GM18526 (cell line): ENCODE data around the gene ROCK2.

Experiments
- POLR2A ChIP-seq: IDR thresholded peaks from 3 replicates; pipeline ENCODE4 v1.6.1; 2011; ENCODE audit not compliant: insufficient read length; ENCODE audit errors: extremely low read depth

The ROCK2 gene

DNA sequence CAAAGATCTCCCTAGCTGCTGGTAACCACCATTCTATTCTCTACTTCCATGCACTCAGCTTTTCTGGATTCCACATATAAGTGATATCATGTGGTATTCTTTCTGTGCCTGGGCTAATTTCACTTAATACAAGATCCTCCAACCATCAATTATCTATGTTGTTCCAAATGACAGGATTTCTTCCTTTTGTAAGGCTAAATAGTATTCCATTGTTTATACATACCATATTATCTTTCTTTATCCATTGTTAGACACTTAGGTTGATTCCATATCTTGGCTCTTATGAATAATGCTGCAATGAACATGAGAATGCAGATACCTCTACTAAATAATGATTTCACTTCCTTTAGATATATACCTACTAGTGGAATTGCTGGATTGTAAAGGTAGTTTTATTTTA is 66.2 kb downstream of the ROCK2 start:
- no peak for TF ChIP-seq POLR2A

GRCh38 chr2:11275910-11276309 is 68.5 kb downstream of the ROCK2 start:
- no peak for TF ChIP-seq POLR2A

DNA sequence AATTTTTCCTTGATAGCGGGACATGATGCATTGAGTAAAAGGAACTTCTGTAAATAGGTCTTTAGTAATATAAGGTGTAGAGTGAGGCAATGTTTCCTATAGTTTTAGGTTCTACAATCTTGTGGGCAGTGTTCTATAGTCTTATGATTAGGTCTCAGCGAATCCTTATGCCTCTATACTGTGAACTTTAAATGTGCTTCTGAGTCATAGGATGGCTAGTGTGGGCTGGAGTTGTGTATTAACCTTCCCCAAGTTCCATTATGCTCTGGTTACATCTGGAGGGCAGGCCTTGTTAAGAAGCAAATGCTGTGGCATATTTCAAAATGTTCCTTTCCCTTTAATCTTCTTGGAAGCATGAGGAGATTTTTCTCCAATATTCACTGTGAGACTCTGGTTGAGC is 73.5 kb downstream of the ROCK2 start:
- no peak for TF ChIP-seq POLR2A

- TF ChIP-seq POLR2A, result no peak
These were observed 76.5 kb downstream of the ROCK2 start for GRCh38 chr2:11267931-11268330.

GRCh38 chr2:11264818-11265217 is 79.6 kb downstream of the ROCK2 start:
- no peak for TF ChIP-seq POLR2A

- no peak for TF ChIP-seq POLR2A
These were observed 80.4 kb downstream of the ROCK2 start for GRCh38 chr2:11264007-11264406.

DNA sequence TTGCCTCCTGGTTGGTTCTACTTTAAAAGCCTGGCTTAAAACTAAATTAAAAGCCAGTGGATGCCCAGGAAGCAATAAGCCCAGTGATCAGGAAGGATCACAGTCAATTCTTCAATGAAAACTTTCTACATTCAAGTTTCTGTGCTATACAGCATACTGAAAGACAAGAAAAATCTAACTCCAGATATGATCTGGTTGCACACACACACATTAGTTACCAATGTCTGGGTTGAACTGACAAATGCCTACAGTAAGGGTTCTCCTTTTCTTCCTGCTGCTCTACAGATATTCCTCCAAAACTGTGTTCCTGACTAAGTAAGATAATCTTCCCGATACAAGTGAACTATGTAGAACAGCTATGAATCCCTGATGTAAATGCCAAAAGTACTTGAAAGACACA is 81.3 kb downstream of the ROCK2 start:
- no peak for TF ChIP-seq POLR2A

- TF ChIP-seq POLR2A, result no peak
These were observed 83.5 kb downstream of the ROCK2 start for GRCh38 chr2:11260979-11261378.

DNA sequence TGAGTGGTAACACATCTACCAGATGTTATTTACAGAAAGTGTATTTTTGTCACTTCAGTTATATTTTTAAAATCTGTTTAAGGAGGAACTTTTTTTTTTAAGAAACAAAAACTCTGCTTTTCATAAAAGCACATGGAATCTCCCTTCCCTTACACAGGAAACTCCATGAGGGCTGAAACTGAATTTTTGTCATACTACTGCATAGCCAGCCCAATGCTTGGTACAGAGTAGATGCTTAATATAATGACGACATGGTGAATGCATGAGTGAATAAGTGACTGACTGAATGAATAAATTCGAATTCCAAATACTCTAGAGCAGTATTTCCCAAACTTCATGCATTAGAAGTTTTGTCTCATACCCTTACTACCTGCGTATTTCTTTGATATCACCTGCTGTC is 86.5 kb downstream of the ROCK2 start:
- no peak for TF ChIP-seq POLR2A

DNA sequence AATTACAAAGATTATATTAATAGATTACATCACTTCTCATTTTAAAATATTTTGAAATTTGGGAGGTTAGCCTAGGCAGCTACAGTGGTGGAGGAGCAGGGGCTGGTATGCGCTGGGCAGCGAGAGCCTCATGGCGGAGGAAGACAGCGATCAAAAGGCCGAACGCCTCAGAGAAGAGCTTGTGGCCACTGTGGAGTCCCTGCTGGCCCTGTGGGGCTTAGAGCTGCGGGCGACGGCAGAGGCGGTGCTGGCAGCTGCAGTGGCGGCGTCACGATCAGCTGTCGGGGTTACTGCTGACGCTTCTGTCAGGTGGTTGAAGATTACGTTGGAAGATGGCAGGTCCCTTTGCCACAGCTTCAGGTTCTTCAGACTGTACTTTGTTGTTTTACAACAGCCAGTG is 87.4 kb downstream of the ROCK2 start:
- no peak for TF ChIP-seq POLR2A

DNA sequence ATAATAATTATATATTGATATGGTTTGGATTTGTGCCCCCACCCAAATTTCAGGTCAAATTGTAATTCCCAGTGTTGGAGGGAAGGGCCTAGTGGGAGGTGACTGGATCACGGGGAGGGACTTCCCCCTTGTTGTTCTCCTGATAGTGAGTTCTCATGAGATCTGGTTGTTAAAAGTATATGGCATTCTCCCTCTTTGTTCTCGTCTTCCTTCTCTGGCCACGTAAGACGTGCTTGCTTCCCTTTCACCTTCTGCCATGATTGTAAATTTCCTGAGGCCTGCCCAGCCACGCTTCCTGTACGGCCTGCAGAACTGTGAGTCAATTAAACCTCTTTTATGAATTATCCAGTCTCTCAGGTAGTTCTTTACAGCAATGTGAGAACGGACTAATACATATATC is 88.3 kb downstream of the ROCK2 start:
- TF ChIP-seq POLR2A, result no peak

GRCh38 chr2:11254100-11254536 is 90.3 kb downstream of the ROCK2 start:
- TF ChIP-seq POLR2A, result no peak

GRCh38 chr2:11250400-11251196 is 93.8 kb downstream of the ROCK2 start:
- TF ChIP-seq POLR2A, result no peak

DNA sequence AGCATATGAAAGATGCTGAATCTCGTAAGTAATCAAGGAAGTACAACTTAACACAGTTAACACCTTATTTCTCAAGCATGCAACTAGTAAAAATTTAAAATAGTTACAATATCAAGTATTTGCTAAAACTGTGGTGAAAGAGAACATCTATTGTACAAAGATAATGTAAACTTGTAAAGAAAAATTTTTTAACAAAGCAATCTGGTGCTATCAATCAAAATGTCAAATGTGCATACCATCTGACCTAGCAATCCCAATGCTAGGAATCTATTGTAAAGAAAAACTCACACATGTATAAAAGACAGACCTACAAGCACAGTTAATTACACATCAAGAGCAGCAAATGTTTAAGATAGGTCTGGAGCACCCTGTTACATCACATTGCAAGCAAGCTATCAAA is 99.1 kb downstream of the ROCK2 start:
- no peak for TF ChIP-seq POLR2A

DNA sequence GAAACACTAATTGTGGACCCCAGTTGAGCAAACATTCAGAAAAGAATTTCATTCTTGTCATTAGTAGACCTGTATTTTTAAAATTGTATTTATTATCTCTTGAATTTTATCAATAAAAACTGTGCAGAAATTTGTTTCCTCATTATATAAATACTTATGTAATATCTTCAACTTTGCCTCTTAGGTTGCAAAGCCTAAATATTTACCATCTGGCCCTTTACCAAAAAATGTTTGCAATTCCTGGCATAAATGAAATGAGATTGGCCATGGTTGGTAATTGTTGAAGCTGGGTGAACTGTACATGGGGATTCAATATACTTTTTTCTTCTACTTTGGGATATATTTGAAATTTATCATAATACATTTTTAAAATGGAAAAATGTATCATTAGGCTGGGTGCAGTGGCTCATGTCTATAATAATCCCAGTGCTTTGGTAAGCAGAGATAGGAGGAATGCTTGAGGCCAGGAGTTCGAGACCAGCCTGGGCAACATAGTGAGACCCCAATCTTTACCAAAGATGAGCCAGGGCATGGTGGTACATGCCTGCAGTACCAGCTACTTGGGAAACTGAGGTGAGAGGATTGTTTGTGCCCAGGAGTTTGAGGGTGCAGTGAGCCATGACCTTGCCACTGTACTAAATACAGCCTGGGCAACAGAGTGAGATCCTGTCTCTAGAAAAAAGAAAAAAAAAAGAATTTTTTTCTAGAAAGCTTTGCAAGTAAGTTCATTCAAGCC is 100.2 kb downstream of the ROCK2 start:
- no peak for TF ChIP-seq POLR2A

DNA sequence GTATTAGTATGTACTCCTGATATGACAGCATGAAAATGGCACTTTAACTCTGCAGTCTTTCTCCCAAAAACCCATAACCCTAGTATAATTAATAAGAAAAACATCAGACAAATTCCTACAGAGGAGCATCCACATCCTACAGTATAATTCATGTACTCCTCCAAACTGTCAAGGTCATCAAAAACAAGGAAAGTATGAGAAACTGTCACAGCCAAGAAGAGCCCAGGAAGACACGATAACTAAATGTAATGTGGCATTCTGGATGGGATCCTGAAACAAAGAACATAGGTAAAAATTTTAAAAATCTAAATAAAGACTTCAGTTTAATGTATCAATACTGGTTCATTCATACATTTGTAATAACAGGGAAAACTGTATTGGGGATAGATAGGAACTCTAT is 100.9 kb downstream of the ROCK2 start:
- TF ChIP-seq POLR2A, result no peak
